IPS DF 6.9 (cell line): ENCODE measurements around the gene CHIA.
"Not testable (repeated sequence)": the region's sequence is repeated elsewhere in the genome, so short reads cannot be mapped to it uniquely, and the experiment has no call there.

Experiments used
- DNase-seq: peaks from one replicate; pipeline ENCODE4 v3.0.0-alpha.2; 2013; ENCODE audit warnings: low read depth, low spot score
- H3K27ac ChIP-seq: one replicate; pipeline ENCODE4 v1.5.1; 2013; ENCODE audit warnings: low read length, control low read depth
- H3K27me3 ChIP-seq: 2 replicates; pipeline ENCODE4 v1.6.1; 2013; ENCODE audit warnings: mild to moderate bottlenecking, low read length; ENCODE audit not compliant: control insufficient read depth, insufficient read depth
- H3K36me3 ChIP-seq: 2 replicates; pipeline ENCODE4 v1.6.1; 2013; ENCODE audit warnings: low read length; ENCODE audit not compliant: control insufficient read depth, insufficient read depth
- H3K4me1 ChIP-seq: 2 replicates; pipeline ENCODE4 v1.6.1; 2013; ENCODE audit warnings: low read length; ENCODE audit not compliant: control insufficient read depth, insufficient read depth
- H3K4me3 ChIP-seq: 2 replicates; pipeline ENCODE4 v1.5.1; 2013; ENCODE audit warnings: mild to moderate bottlenecking, low read length
- H3K9me3 ChIP-seq: 2 replicates; pipeline ENCODE4 v1.6.1; 2013; ENCODE audit warnings: low read length, inconsistent platforms; ENCODE audit not compliant: control insufficient read depth, insufficient read depth
- WGBS: extraction: QIAGEN DNeasy Blood & Tissue Kit; methylation state at CpG from one replicate; pipeline ENCODE4 v1.1.7; 2013; ENCODE audit warnings: mixed read lengths, missing lambda C conversion rate; ENCODE audit not compliant: insufficient read length, insufficient coverage; 5-methylcytosine and 5-hydroxymethylcytosine counted together

The CHIA gene

DNA sequence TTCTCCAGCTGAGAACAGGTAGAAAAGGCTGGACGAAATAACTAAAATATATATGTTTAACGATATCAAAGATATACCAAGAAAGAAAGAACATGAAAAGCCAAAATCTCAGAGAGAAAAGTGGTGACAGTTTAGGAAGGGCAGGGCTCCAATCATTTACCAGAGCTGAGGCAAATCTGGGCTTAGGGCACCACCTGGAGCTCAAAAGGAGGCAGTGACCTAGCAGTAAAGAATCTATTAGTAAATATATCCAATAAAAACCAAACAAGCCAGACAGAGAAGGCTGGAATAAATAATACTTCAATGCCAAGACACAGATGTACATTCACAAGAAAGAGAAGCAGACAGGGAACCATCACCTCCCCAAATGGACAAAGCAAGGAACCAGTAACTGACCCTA is 43.5 kb downstream of the CHIA start:
- H3K27me3 ChIP-seq: no peaks in the 10 kb centered on the region
- no peaks in the 10 kb centered on the region for H3K4me1 ChIP-seq
- no peak for DNase-seq
- H3K9me3 ChIP-seq: no peaks in the 10 kb centered on the region
- H3K4me3 ChIP-seq: no peak overlapping the region
- H3K27ac ChIP-seq: no peak overlapping the region
- no CpG with 5 or more reads among the region's 2 CpGs for WGBS
- H3K36me3 ChIP-seq: no peaks in the 10 kb centered on the region

DNA sequence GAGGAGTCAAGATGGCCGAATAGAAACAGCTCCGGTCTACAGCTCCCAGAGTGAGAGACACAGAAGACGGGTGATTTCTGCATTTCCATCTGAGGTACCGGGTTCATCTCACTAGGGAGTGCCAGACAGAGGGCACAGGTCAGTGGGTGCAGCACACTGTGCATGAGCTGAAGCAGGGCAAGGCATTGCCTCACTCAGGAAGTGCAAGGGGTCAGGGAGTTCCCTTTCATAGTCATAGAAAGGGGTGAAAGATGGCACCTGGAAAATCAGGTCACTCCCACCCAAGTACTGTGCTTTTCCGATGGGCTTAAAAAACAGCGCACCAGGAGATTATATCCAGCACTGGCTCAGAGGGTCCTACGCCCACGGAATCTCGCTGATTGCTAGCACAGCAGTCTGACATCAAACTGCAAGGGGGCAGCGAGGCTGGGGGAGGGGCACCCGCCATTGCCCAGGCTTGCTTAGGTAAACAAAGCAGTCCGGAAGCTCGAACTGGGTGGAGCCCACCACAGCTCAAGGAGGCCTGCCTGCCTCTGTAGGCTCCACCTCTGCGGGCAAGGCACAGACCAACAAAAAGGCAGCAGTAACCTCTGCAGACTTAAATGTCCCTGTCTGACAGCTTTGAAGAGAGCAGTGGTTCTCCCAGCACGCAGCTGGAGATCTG is 44.7 kb downstream of the CHIA start:
- DNase-seq, H3K4me3 ChIP-seq, H3K27me3 ChIP-seq, H3K36me3 ChIP-seq, H3K27ac ChIP-seq, H3K9me3 ChIP-seq, H3K4me1 ChIP-seq: not testable (repeated sequence)
- WGBS: no CpG with 5 or more reads among the region's 15 CpGs

DNA sequence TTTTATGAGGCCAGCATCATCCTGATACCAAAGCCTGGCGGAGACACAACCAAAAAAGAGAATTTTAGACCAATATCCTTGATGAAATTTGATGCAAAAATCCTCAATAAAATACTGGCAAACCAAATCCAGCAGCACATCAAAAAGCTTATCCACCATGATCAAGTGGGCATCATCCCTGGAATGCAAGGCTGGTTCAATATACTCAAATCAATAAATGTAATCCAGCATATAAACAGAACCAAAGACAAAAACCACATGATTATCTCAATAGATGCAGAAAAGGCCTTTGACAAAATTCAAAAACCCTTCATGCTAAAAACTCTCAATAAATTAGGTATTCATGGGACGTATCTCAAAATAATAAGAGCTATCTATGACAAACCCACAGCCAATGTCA is 48.2 kb downstream of the CHIA start:
- not testable (repeated sequence) for H3K9me3 ChIP-seq, H3K27ac ChIP-seq, H3K4me3 ChIP-seq, H3K36me3 ChIP-seq, DNase-seq, H3K27me3 ChIP-seq, H3K4me1 ChIP-seq
- no CpG with 5 or more reads among the region's 2 CpGs for WGBS

DNA sequence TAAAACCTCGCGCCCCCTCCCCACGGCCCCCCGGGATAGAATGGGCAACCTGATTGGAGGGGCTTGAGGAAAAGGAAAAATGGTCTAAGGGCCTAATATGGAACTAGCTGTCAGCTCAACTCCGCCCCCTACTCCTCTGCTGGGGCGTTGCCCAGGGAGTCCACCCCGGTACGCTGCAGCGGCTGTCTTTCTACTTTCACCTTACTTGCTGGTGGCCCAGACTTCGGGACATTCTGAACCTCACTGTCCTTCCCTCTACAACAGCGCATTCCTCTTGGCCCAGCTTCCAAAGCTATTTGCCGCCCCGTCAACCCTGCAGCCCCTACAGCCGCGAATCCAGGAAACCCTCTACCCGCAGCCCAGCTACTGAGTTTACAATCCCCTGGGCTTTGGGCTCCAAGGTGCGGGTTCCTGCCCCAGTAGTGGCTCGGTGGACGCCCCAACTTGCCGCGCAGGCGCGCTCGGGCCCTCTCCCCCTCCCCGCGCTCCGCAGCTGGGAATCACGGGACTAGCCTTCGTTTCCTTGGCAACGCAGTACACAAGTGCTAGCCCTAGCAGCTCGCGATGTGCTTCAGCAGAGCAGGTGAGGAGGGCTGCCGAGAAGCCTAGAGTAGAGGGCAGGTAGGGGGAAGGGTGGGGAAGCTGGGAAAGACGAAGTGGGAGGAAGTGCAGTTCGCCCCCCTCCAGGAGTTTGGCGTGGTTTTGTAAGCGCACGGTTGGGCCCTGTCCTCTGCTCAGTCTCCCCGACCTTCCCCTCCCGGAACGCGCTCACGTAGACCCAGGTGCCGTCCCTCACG is 55.6 kb downstream of the CHIA start:
- peak; percentile 95 for DNase-seq
- no CpG with 5 or more reads among the region's 45 CpGs for WGBS
- no peaks in the 10 kb centered on the region for H3K36me3 ChIP-seq
- no peak overlapping the region for H3K27ac ChIP-seq
- H3K27me3 ChIP-seq: no peaks in the 10 kb centered on the region
- H3K4me1 ChIP-seq: no peaks in the 10 kb centered on the region
- H3K4me3 ChIP-seq: peak overlapping the region; percentile 50; the same call in 1 of the 2 replicates
- no peaks in the 10 kb centered on the region; the same call in 1 of the 2 replicates for H3K9me3 ChIP-seq

- peak overlapping the region; percentile 50; the same call in 1 of the 2 replicates for H3K4me3 ChIP-seq
- WGBS: no CpG with 5 or more reads among the region's 6 CpGs
- no peaks in the 10 kb centered on the region; the same call in 1 of the 2 replicates for H3K9me3 ChIP-seq
These were observed 56.4 kb downstream of the CHIA start for GRCh38 chr1:111347026-111347425.

DNA sequence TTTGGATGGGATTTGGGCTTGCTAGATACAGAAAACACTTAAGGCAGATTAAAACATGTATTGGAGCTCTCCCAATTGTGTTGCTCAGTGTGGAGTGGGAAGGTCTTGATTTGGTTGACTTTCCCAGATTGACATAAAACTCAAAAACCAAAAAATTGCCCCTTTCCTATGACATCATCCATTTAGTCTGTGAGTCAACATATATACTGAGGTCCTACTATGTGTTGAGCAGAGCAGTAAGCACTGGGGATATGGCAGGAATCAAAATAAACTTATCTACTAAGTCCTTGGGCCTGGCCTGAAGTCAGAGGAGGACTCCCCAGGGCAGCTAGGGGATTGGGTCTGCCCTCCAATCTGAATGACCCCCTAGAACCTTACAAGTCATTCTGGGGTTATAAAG is 61.0 kb downstream of the CHIA start:
- Histone ChIP-seq H3K27ac (no peak overlapping the region), H3K4me1 (no peaks in the 10 kb centered on the region), H3K4me3 (no peak overlapping the region), H3K27me3 (no peaks in the 10 kb centered on the region), H3K9me3 (no peaks in the 10 kb centered on the region; the same call in 1 of the 2 replicates), H3K36me3 (no peaks in the 10 kb centered on the region)
- DNase-seq: no peak

More at GRCh38 chr1:111347026-111347425, 56.4 kb downstream of the CHIA start:
- H3K4me1 ChIP-seq: no peaks in the 10 kb centered on the region
- no peak for DNase-seq
- no peak overlapping the region for H3K27ac ChIP-seq
- H3K27me3 ChIP-seq: no peaks in the 10 kb centered on the region
- H3K36me3 ChIP-seq: no peaks in the 10 kb centered on the region

DNA sequence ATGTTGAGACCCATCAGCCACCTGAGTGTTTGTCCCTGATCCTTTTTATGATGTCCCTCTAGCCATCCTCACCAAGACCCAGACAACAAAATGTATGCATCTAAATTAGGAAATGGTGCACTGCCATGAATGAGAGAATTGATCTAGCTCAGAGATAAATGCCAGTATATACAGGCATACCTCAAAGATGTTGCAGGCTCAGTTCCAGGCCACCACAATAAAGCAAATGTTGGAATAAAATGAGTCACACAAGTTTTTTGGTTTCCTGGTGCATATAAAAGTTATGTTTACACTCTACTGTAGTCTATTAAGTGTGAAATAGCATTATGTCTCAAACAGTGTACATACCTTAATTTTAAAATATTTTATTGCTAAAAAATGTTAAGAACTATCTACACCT is 63.9 kb downstream of the CHIA start:
- no peaks in the 10 kb centered on the region for H3K27me3 ChIP-seq
- no peak for DNase-seq
- no peaks in the 10 kb centered on the region for H3K9me3 ChIP-seq
- no peaks in the 10 kb centered on the region for H3K36me3 ChIP-seq
- H3K27ac ChIP-seq: no peak overlapping the region
- H3K4me1 ChIP-seq: no peaks in the 10 kb centered on the region
- H3K4me3 ChIP-seq: no peak overlapping the region

DNA sequence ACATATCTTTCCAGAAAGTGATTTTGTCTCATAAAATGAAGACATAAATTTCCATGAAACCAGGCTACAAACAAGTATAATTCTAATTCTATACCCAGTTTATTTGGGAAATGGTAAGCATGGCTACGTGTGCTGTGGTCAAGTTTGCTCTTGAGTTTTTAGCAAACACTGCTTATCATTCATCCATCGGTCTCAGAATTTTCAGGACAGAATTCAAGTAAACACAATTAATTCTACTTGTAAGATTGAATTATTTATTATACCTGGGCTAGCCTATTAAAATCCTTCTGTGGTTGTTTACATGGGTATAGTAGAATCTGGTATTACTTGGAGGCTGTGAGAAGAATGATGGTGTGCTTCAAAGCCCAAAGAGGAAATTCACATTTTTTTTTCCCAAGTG is 68.3 kb downstream of the CHIA start:
- WGBS: no CpG with 5 or more reads among the region's 2 CpGs
- H3K27ac ChIP-seq: no peak overlapping the region
- DNase-seq: no peak

DNA sequence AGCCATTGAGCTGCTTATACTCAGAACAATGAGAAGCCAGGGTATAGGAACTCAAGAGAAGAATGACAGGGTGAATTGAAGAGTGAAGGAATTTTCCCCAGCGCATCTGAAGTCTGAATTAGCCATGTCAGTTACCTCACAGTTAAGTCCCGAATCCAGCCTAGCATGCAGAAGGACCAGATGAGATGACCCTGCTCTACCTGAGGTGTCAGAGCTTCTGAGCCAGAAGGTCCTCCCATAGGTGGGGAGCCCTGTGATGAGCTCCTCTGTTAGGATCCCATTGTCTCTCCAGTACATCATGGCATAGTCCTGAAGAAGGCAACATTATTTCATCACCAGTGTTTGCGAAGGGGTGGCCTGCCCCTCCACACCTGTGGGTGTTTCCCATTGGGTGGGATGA is 68.7 kb downstream of the CHIA start:
- H3K9me3 ChIP-seq: no peaks in the 10 kb centered on the region
- H3K4me1 ChIP-seq: no peaks in the 10 kb centered on the region
- H3K36me3 ChIP-seq: no peaks in the 10 kb centered on the region
- DNase-seq: no peak
- H3K27me3 ChIP-seq: no peaks in the 10 kb centered on the region
- WGBS: no CpG with 5 or more reads among the region's 3 CpGs
- no peak overlapping the region for H3K4me3 ChIP-seq
- no peak overlapping the region for H3K27ac ChIP-seq

More for the DNA sequence above, 68.3 kb downstream of the CHIA start:
- H3K27me3 ChIP-seq: no peaks in the 10 kb centered on the region
- H3K36me3 ChIP-seq: no peaks in the 10 kb centered on the region
- no peak overlapping the region for H3K4me3 ChIP-seq
- H3K4me1 ChIP-seq: no peaks in the 10 kb centered on the region
- H3K9me3 ChIP-seq: no peaks in the 10 kb centered on the region

DNA sequence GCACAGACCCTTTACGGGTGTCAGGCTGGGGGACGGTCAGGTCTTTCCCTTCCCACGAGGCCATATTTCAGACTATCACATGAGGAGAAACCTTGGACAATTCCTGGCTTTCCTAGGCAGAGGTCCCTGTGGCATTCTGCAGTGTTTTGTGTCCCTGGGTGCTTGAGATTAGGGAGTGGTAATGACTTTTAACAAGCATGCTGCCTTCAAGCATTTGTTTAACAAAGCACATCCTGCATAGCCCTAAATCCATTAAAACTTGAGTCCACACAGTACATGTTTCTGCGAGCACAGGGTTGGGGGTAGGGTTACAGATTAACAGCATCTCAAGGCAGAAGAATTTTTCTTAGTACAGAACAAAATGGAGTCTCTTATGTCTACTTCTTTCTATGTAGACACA is 69.6 kb downstream of the CHIA start:
- H3K9me3 ChIP-seq, DNase-seq, H3K4me1 ChIP-seq, H3K27ac ChIP-seq, H3K27me3 ChIP-seq, H3K36me3 ChIP-seq, H3K4me3 ChIP-seq: not testable (repeated sequence)
- no CpG with 5 or more reads among the region's 4 CpGs for WGBS

GRCh38 chr1:111361761-111362160 is 71.1 kb downstream of the CHIA start:
- no peak for DNase-seq
- Histone ChIP-seq H3K27me3 (no peaks in the 10 kb centered on the region), H3K9me3 (no peaks in the 10 kb centered on the region), H3K4me3 (no peak overlapping the region), H3K36me3 (no peaks in the 10 kb centered on the region), H3K27ac (no peak overlapping the region), H3K4me1 (peaks cover 2% of the 10 kb centered on the region; the same call in 1 of the 2 replicates)
- WGBS: no CpG with 5 or more reads among the region's 9 CpGs
